Measurements from ENCODE around the gene ADGRV1. TPM values are rescaled to one million over a fixed set of nuclear protein-coding genes. Genes with fewer than 3 reads are reported as not detected.

Gene ADGRV1
- total RNA-seq, 1 donor from 2014 or later, result 10.0 TPM

DNA sequence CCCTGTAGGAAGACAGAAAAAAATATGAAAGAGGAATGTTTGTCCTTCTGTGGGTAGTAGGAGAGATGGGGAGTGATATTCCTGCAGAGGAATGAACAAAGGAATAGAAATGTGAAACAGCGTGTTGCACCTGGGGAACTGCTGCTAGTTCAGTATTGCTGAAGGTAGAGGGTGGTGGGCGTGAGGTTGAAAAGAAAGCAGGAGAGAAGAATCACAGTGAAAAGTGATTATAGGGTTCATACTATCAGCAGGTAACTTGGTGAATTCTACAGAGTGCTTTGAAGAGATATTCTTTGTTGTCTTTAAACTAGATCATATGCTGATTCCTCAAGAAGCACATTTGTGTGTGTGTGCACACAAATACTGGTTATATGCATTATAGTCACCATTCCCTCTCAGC lies 95.6 kb downstream of the ADGRV1 start:
- H3K27me3 ChIP-seq (ENCODE audit: insufficient read depth, low read length), result no peaks in the 10 kb centered on the region
- H3K36me3 ChIP-seq (ENCODE audit: insufficient read depth, low read length), result no peaks in the 10 kb centered on the region
- H3K9ac ChIP-seq (ENCODE audit: low read length), result no peak overlapping the region
- Mint-ChIP-seq H3K4me3 (ENCODE audit: unreplicated experiment) (no peak overlapping the region), H3K4me1 (ENCODE audit: low read depth, unreplicated experiment) (no peaks in the 10 kb centered on the region), H3K9me3 (ENCODE audit: unreplicated experiment) (no peaks in the 10 kb centered on the region), H3K36me3 (ENCODE audit: low read depth, unreplicated experiment) (no peaks in the 10 kb centered on the region), H3K27me3 (ENCODE audit: low read depth, unreplicated experiment) (no peaks in the 10 kb centered on the region), H3K27ac (ENCODE audit: unreplicated experiment) (no peak overlapping the region)
- DNase-seq (ENCODE audit: low read depth), result no peak
- no peak overlapping the region for H3K4me3 ChIP-seq (ENCODE audit: insufficient read depth, low read depth, low read length)
- no peaks in the 10 kb centered on the region for H3K9me3 ChIP-seq (ENCODE audit: insufficient read depth, low read depth, low read length)
- H3K4me2 ChIP-seq (ENCODE audit: low read length), result no peak overlapping the region
- TF ChIP-seq, protein P1, sequence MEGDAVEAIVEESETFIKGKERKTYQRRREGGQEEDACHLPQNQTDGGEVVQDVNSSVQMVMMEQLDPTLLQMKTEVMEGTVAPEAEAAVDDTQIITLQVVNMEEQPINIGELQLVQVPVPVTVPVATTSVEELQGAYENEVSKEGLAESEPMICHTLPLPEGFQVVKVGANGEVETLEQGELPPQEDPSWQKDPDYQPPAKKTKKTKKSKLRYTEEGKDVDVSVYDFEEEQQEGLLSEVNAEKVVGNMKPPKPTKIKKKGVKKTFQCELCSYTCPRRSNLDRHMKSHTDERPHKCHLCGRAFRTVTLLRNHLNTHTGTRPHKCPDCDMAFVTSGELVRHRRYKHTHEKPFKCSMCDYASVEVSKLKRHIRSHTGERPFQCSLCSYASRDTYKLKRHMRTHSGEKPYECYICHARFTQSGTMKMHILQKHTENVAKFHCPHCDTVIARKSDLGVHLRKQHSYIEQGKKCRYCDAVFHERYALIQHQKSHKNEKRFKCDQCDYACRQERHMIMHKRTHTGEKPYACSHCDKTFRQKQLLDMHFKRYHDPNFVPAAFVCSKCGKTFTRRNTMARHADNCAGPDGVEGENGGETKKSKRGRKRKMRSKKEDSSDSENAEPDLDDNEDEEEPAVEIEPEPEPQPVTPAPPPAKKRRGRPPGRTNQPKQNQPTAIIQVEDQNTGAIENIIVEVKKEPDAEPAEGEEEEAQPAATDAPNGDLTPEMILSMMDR (IDR thresholded peaks at IDR 0.05; ENCODE audit: insufficient read depth, low read depth, low read length), result no peak
- no peak for TF ChIP-seq EZH2 (IDR thresholded peaks at IDR 0.05; ENCODE audit: insufficient read depth, low read length)
- H3K27ac ChIP-seq (ENCODE audit: low read depth, low read length), result no peak overlapping the region
- H2AFZ ChIP-seq (ENCODE audit: low read depth, low read length), result no peak overlapping the region
- no peaks in the 10 kb centered on the region for H4K20me1 ChIP-seq (ENCODE audit: insufficient read depth, low read length)
- no peaks in the 10 kb centered on the region for H3K4me1 ChIP-seq (ENCODE audit: insufficient read depth, low read length)
- H3K79me2 ChIP-seq (ENCODE audit: insufficient read depth, low read length), result no peaks in the 10 kb centered on the region
- no peak for FAIRE-seq

DNA sequence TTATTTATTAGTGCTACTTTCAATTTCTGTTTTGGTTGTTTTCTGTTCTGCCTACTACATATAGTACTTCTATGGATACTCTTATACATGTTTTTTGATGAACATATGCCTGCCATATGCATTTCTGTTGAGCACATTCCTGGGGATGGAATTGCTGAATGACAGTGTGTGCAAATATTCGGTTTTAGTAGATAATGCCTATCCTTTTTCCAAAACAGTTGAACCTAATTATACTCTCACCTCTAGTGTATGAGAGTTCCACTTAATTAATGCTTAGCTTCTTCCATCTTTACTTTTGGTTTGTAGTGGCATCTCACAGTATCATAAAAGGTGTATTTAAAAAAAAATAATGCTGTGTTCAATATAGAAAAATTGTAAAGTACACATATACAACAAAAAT lies 96.8 kb downstream of the ADGRV1 start:
- no peaks in the 10 kb centered on the region for H3K9me3 Mint-ChIP-seq (ENCODE audit: unreplicated experiment)
- no peaks in the 10 kb centered on the region for H3K36me3 Mint-ChIP-seq (ENCODE audit: low read depth, unreplicated experiment)
- H3K9me3 ChIP-seq (ENCODE audit: insufficient read depth, low read depth, low read length), result no peaks in the 10 kb centered on the region
- no peak overlapping the region for H3K27ac ChIP-seq (ENCODE audit: low read depth, low read length)
- no peak overlapping the region for H3K4me2 ChIP-seq (ENCODE audit: low read length)
- H3K4me1 ChIP-seq (ENCODE audit: insufficient read depth, low read length), result no peaks in the 10 kb centered on the region
- H3K36me3 ChIP-seq (ENCODE audit: insufficient read depth, low read length), result no peaks in the 10 kb centered on the region
- H4K20me1 ChIP-seq (ENCODE audit: insufficient read depth, low read length), result no peaks in the 10 kb centered on the region
- no peaks in the 10 kb centered on the region for H3K4me1 Mint-ChIP-seq (ENCODE audit: low read depth, unreplicated experiment)
- no peak overlapping the region for H3K4me3 Mint-ChIP-seq (ENCODE audit: unreplicated experiment)
- H3K9ac ChIP-seq (ENCODE audit: low read length), result no peak overlapping the region
- no peak overlapping the region for H3K4me3 ChIP-seq (ENCODE audit: insufficient read depth, low read depth, low read length)
- H3K27me3 Mint-ChIP-seq (ENCODE audit: low read depth, unreplicated experiment), result no peaks in the 10 kb centered on the region
- H3K79me2 ChIP-seq (ENCODE audit: insufficient read depth, low read length), result no peaks in the 10 kb centered on the region
- DNase-seq (ENCODE audit: low read depth), result no peak
- no peaks in the 10 kb centered on the region for H3K27me3 ChIP-seq (ENCODE audit: insufficient read depth, low read length)
- FAIRE-seq, result no peak
- no peak overlapping the region for H3K27ac Mint-ChIP-seq (ENCODE audit: unreplicated experiment)
- no peak overlapping the region for H2AFZ ChIP-seq (ENCODE audit: low read depth, low read length)
- TF ChIP-seq EZH2 (IDR thresholded peaks at IDR 0.05; ENCODE audit: insufficient read depth, low read length), result no peak
- TF ChIP-seq, protein P1 (IDR thresholded peaks at IDR 0.05; ENCODE audit: insufficient read depth, low read depth, low read length), result no peak

DNA sequence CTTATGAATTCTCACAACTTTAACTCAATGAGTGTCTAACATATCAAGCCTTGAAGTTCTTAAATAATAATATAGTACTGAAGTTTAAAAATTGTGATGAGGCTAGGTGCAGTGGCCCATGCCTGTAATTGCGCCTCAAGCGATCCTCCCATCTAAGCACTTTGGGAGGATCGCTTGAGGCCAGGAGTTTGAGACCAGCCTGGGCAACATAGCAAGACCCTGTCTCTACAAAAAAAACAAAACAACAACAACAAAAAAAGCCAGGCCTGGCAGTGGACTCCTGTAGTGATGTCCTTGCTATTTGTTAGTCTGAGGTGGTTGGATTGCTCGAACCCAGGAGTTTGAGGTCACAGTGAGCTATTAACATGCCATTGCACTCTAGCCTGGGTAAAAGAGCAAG lies 98.4 kb downstream of the ADGRV1 start:
- no peaks in the 10 kb centered on the region for H3K9me3 ChIP-seq (ENCODE audit: insufficient read depth, low read depth, low read length)
- Mint-ChIP-seq H3K27me3 (ENCODE audit: low read depth, unreplicated experiment) (no peaks in the 10 kb centered on the region), H3K36me3 (ENCODE audit: low read depth, unreplicated experiment) (no peaks in the 10 kb centered on the region), H3K4me3 (ENCODE audit: unreplicated experiment) (no peak overlapping the region), H3K9me3 (ENCODE audit: unreplicated experiment) (no peaks in the 10 kb centered on the region), H3K4me1 (ENCODE audit: low read depth, unreplicated experiment) (no peaks in the 10 kb centered on the region), H3K27ac (ENCODE audit: unreplicated experiment) (no peak overlapping the region)
- H4K20me1 ChIP-seq (ENCODE audit: insufficient read depth, low read length), result no peaks in the 10 kb centered on the region
- H3K27me3 ChIP-seq (ENCODE audit: insufficient read depth, low read length), result no peaks in the 10 kb centered on the region
- no peak overlapping the region for H2AFZ ChIP-seq (ENCODE audit: low read depth, low read length)
- H3K9ac ChIP-seq (ENCODE audit: low read length), result no peak overlapping the region
- no peaks in the 10 kb centered on the region for H3K79me2 ChIP-seq (ENCODE audit: insufficient read depth, low read length)
- no peak for TF ChIP-seq EZH2 (IDR thresholded peaks at IDR 0.05; ENCODE audit: insufficient read depth, low read length)
- TF ChIP-seq, protein P1 (IDR thresholded peaks at IDR 0.05; ENCODE audit: insufficient read depth, low read depth, low read length), result no peak
- FAIRE-seq (no peak), DNase-seq (ENCODE audit: low read depth) (no peak)
- no peaks in the 10 kb centered on the region for H3K36me3 ChIP-seq (ENCODE audit: insufficient read depth, low read length)
- H3K4me2 ChIP-seq (ENCODE audit: low read length), result no peak overlapping the region
- no peaks in the 10 kb centered on the region for H3K4me1 ChIP-seq (ENCODE audit: insufficient read depth, low read length)
- H3K27ac ChIP-seq (ENCODE audit: low read depth, low read length), result no peak overlapping the region
- no peak overlapping the region for H3K4me3 ChIP-seq (ENCODE audit: insufficient read depth, low read depth, low read length)
